Heart right ventricle (tissue), 16 donors: ENCODE data around the gene OASL. TPM values are rescaled to one million over a fixed set of nuclear protein-coding genes. Genes with fewer than 3 reads are reported as not detected.

ENCODE experiments used
- ATAC-seq, 8 donors: fragments of 200-7000 bp; cut with Tn5 transposase; one replicate each; pipeline ENCODE4 v1.9.1; 2020; ENCODE audit warnings: mild to moderate bottlenecking in 8 of 8, moderate library complexity in 8 of 8, moderate number of reproducible peaks in 1 of 8
- DNase-seq, 2 donors: peaks; one replicate each; pipeline ENCODE4 v3.0.0-alpha.2; 2020
- H3K27ac ChIP-seq, 10 donors: fragments of 200-600 bp; sonication (generic) in 2 of 10; one replicate each; pipeline versions ENCODE4 v1.5.0 to v1.8.0; 2020 to 2022; ENCODE audit warnings: mild to moderate bottlenecking in 3 of 10
- H3K27me3 ChIP-seq, 7 donors: fragments of 200-600 bp; one replicate each; pipeline ENCODE4 v1.8.0; 2021 to 2022; ENCODE audit warnings: mild to moderate bottlenecking in 2 of 7
- H3K36me3 ChIP-seq, 9 donors: fragments of 200-600 bp; sonication (generic) in 1 of 9; one replicate each; pipeline versions ENCODE4 v1.5.0 to v1.8.0; 2020 to 2022; ENCODE audit warnings: mild to moderate bottlenecking in 2 of 9
- H3K4me1 ChIP-seq, 9 donors: fragments of 200-600 bp; sonication (generic) in 1 of 9; one replicate each; pipeline versions ENCODE4 v1.5.0 to v1.8.0; 2020 to 2022; ENCODE audit warnings: mild to moderate bottlenecking in 4 of 9
- H3K4me3 ChIP-seq, 10 donors: fragments of 200-600 bp; sonication (generic) in 2 of 10; one replicate each; pipeline versions ENCODE4 v1.5.0 to v1.8.0; 2020 to 2022; ENCODE audit warnings: mild to moderate bottlenecking in 7 of 10, moderate library complexity in 2 of 10
- H3K9me3 ChIP-seq, 11 donors: fragments of 200-600 bp in 10 of 11; sonication (generic) in 2 of 11; one replicate each; pipeline versions ENCODE4 v1.5.0 to v1.8.0; 2013 to 2022; ENCODE audit warnings: mild to moderate bottlenecking in 2 of 11, control low read depth in 1 of 11, moderate library complexity in 1 of 11
- WGBS, 2 donors: extraction: QIAGEN DNeasy Blood & Tissue Kit; methylation state at CpG; one replicate each; pipeline ENCODE4 v1.1.7; 2013; ENCODE audit warnings: inconsistent platforms in 1 of 2; 5-methylcytosine and 5-hydroxymethylcytosine counted together
- intact Hi-C, 10 donors: fragments of 100-400 bp; cut with DNase I; formaldehyde crosslinking; loops; one replicate each; pipeline versions ENCODE4 v1.11.1 to v1.14.2; 2022
- polyA plus RNA-seq, 2 donors: library from polyadenylated mRNA; stranded (reverse); fragments of 200-250 nt; gene quantifications; one replicate each; pipeline ENCODE4 v1.2.3, GENCODE V29; 2013
- total RNA-seq, 10 donors: library from RNA; stranded (reverse); fragmentation: NEBNext Ultra II Directional in 3 of 10; extraction: Animal tissue kit (Norgen Biotek cat#: 25700) in 3 of 10; gene quantifications; one replicate each; pipeline versions ENCODE4 v1.2.1 to v1.2.4, GENCODE V29; 2021 to 2023
- TF ChIP-seq, protein P1 (sequence below), 9 donors: fragments of 200-600 bp; sonication (generic) in 2 of 9; IDR thresholded peaks; one replicate each; pipeline versions ENCODE4 v1.5.0 to v1.8.0; 2021 to 2022; ENCODE audit warnings: antibody characterized with exemption in 9 of 9, mild to moderate bottlenecking in 5 of 9, moderate library complexity in 1 of 9
- donor health status: Arrhythmogenic right ventricular cardiomyopathy.
- donor health status: ischemic (EF 13 %, LVEDD 7.1; RV severe dilation, severe dysfunction).
- donor health status: healthy with polysubstance abuse.
- donor health status: DM: no; HTN: yes; CAD: no.
- donor health status: DM: no; HTN: no; CAD: no.
- donor health status: ischemic (EF 25% LVEDD 6.9; RV normal size, moderate dysfunction).
- donor health status: ischemic (EF 25% LVEDD 5.7; RV mildly dilated, moderate dysfunction).
- donor health status: healthy.
- donor health status: DM: yes; HTN: yes; CAD: no.
- donor health status: Ischemic cardiomyopathy.
- donor health status: ischemic (EF 35%, LVEDD 5.7; RV mildly dilated, moderate dysfunction).
- donor health status: nonischemic (EF 11% LVEDD 7.7; RV severe dilation, severe dysfunction).
- donor health status: DM: yes; HTN: yes; CAD: no.
- donor health status: PGD.
- donor health status: ischemic (EF 29% LVEDD 5.4; RV normal size, mild dysfunction).
- donor health status: nonischemic (EF 23%, LVEDD 6.1; RV moderate dilation, normal function).

OASL gene
- total and polyA plus RNA-seq, 12 donors = 0.19 to 2.5 (median 0.95) TPM

DNA sequence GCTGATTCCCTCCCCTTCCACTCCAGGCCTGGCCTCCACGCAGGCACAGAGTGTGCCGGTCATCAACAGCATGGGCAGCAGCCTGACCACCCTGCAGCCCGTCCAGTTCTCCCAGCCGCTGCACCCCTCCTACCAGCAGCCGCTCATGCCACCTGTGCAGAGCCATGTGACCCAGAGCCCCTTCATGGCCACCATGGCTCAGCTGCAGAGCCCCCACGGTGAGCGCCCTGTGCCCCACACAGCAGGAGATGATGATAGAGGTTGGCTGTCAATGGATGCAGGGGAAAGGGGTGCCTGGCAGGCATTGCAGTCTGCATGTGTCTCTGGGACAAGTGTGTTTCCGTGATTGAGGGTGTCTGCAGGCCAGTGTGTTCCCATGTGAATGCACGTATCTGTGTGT is 41.6 kb downstream of the OASL start:
- ATAC-seq (no peak), DNase-seq (no peak)
- Histone ChIP-seq H3K27ac (no peak overlapping the region), H3K4me1 (peaks cover 0 to 3% (median 0%) of the 10 kb centered on the region in 9 donors), H3K9me3 (no peaks in the 10 kb centered on the region), H3K4me3 (no peak overlapping the region), H3K36me3 (peaks cover 0 to 12% (median 0%) of the 10 kb centered on the region in 9 donors), H3K27me3 (peaks cover 0 to 16% (median 0%) of the 10 kb centered on the region in 7 donors)
- intact Hi-C loops = loop anchor here in 1 of 10 donors (10.0 kb wide), 1 partner anchor 107 kb away; no protein-coding TSS in a partner anchor
- TF ChIP-seq, protein P1, sequence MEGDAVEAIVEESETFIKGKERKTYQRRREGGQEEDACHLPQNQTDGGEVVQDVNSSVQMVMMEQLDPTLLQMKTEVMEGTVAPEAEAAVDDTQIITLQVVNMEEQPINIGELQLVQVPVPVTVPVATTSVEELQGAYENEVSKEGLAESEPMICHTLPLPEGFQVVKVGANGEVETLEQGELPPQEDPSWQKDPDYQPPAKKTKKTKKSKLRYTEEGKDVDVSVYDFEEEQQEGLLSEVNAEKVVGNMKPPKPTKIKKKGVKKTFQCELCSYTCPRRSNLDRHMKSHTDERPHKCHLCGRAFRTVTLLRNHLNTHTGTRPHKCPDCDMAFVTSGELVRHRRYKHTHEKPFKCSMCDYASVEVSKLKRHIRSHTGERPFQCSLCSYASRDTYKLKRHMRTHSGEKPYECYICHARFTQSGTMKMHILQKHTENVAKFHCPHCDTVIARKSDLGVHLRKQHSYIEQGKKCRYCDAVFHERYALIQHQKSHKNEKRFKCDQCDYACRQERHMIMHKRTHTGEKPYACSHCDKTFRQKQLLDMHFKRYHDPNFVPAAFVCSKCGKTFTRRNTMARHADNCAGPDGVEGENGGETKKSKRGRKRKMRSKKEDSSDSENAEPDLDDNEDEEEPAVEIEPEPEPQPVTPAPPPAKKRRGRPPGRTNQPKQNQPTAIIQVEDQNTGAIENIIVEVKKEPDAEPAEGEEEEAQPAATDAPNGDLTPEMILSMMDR (IDR thresholded peaks at IDR 0.05) = no peak
- 79 to 81% methylated on average over 9 of the region's 9 CpGs for WGBS, 2 donors

DNA sequence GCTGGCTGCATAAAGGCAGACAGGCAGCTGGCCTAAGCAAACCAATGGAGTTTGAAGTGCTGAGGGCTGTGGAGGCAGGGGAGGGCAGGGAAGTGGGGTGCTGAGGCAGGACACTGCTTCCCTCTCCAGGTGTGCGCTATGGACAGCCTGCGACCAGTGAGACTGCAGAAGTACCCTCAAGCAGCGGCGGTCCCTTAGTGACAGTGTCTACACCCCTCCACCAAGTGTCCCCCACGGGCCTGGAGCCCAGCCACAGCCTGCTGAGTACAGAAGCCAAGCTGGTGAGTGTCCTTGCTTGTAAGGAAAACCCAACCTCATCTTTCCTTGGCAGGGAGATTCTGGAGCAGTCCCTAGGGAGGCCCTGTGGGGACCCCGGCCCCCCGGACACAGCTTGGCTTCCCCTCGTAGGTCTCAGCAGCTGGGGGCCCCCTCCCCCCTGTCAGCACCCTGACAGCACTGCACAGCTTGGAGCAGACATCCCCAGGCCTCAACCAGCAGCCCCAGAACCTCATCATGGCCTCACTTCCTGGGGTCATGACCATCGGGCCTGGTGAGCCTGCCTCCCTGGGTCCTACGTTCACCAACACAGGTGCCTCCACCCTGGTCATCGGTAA is 42.8 kb downstream of the OASL start:
- peaks cover 0 to 16% (median 0%) of the 10 kb centered on the region in 7 donors for H3K27me3 ChIP-seq
- DNase-seq (no peak), ATAC-seq (no peak)
- H3K36me3 ChIP-seq = peaks cover 0 to under 1% (median 0%) of the 10 kb centered on the region in 9 donors
- TF ChIP-seq, protein P1 (IDR thresholded peaks at IDR 0.05) = no peak
- no peaks in the 10 kb centered on the region for H3K9me3 ChIP-seq
- WGBS, 2 donors = 83 to 84% methylated on average over 11 of the region's 11 CpGs
- H3K4me3 ChIP-seq = no peak overlapping the region
- peaks cover 0 to 3% (median 0%) of the 10 kb centered on the region in 9 donors for H3K4me1 ChIP-seq
- intact Hi-C loops = loop anchor here in 1 of 10 donors (10.0 kb wide), 1 partner anchor 109 kb away; no protein-coding TSS in a partner anchor
- no peak overlapping the region for H3K27ac ChIP-seq

DNA sequence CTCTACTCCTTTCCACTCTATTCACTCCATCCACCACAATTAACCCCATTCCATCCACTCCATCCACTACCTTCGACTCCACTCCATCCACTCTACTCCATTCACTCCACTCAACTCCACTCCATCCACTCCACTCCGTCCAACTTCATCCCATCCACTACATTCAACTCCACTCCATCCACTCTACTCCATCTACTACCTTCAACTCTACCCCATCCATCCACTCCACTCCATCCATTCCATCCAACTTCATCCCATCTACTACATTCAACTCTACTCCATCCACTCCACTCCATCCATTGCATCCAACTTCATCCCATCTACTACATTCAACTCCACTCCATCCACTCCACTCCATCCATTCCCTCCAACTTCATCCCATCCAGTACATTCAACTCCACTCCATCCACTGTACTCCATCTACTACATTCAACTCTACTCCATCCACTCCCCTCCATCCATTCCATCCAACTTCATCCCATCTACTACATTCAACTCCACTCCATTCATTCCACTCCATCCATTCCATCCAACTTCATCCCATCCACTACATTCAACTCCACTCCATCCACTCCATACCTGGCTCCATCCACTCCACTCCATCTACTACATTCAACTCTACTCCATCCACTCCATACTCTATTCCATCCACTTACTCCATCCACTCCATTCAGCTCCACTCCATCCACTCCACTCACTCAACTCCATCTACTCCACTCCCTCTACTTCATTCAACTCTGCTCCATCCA is 44.3 kb downstream of the OASL start:
- DNase-seq (no peak), ATAC-seq (no peak)
- Histone ChIP-seq H3K27me3 (peaks cover 0 to 16% (median 0%) of the 10 kb centered on the region in 7 donors), H3K4me3 (no peak overlapping the region), H3K36me3 (no peaks in the 10 kb centered on the region), H3K4me1 (peaks cover 0 to 3% (median 0%) of the 10 kb centered on the region in 9 donors), H3K27ac (no peak overlapping the region), H3K9me3 (no peaks in the 10 kb centered on the region)
- 97% methylated on average over 2 of the region's 2 CpGs for WGBS, 2 donors
- intact Hi-C loops = loop anchor here in 2 of 10 donors (1.0 to 10.0 kb wide), 2 partner anchors 29 to 110 kb away; no protein-coding TSS in a partner anchor
- TF ChIP-seq, protein P1 (IDR thresholded peaks at IDR 0.05) = no peak

DNA sequence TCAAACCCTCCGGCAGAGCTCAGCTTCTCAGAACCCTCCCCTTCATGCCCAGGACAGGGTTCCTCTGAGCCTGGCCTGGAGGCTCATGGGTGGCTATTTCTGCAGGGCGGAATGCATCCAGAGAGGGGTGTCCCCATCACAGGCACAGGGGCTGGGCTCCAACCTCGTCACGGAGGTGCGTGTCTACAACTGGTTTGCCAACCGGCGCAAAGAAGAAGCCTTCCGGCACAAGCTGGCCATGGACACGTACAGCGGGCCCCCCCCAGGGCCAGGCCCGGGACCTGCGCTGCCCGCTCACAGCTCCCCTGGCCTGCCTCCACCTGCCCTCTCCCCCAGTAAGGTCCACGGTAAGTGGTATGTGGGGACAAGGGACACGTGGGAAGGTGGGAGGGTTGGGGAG is 45.0 kb downstream of the OASL start:
- no peaks in the 10 kb centered on the region for H3K4me1 ChIP-seq
- no peak overlapping the region for H3K4me3 ChIP-seq
- ATAC-seq (no peak), DNase-seq (no peak)
- H3K9me3 ChIP-seq = no peaks in the 10 kb centered on the region
- peaks cover 0 to 16% (median 0%) of the 10 kb centered on the region in 7 donors for H3K27me3 ChIP-seq
- WGBS, 2 donors = 88 to 89% methylated on average over 15 of the region's 15 CpGs
- H3K36me3 ChIP-seq = no peaks in the 10 kb centered on the region
- intact Hi-C loops = loop anchor here in 2 of 10 donors (1.0 to 10.0 kb wide), 2 partner anchors 29 to 111 kb away; no protein-coding TSS in a partner anchor
- no peak overlapping the region for H3K27ac ChIP-seq
- TF ChIP-seq, protein P1 (IDR thresholded peaks at IDR 0.05) = no peak
